D721Med (cell line): ENCODE data around the gene NSMF.
A peak's percentile ranks its signal among the peaks of the same experiment; 100 is the strongest.

Experiments used
- DNase-seq: peaks from one replicate; pipeline ENCODE4 v3.0.0; 2011; ENCODE audit warnings: low spot score; ENCODE audit not compliant: insufficient read length
- FAIRE-seq: peaks from 2 replicates; lab custom pipeline; 2011; peaks lifted over from hg19 to GRCh38; lab: Jason Lieb, UNC
- TF ChIP-seq, protein P1 (sequence below): IDR thresholded peaks from 2 replicates; pipeline ENCODE4 v1.5.1; 2012; ENCODE audit warnings: mild to moderate bottlenecking, control low read depth; ENCODE audit not compliant: insufficient read depth; ENCODE audit errors: missing control alignments

The NSMF gene

DNA sequence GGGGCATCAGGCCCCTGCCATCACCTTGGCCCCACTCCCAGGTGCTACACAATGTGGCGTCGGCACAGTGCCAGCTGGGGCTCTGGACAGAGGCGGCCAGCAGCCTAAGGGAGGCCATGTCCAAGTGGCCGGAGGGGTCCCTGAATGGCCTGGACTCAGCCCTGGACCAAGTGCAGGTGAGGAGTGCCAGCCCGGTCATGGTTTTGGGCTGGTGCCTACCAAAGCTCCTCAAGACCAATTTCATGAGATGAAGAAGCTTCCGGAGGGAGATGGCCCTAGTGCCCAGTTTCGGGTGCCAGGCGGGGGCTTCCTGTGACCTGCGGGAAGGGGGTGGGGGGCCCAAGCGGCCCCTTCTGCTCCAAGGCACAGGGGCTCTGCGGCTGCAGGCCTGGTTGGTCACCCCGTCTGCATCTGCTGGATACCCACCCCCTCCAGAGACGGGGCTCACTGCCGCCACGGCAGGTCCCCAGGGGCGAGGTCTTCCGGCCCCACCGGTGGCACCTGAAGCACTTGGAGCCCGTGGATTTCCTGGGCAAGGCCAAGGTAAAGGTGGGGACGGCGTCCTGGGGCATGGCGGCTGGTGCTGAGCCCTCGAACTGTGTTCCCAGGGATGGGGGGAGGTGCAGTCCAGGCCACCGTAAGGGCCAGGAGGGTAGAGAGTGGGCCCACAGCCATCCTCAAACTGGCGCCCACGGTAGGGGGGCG, 30.1 kb downstream of the NSMF start:
- TF ChIP-seq, protein P1, sequence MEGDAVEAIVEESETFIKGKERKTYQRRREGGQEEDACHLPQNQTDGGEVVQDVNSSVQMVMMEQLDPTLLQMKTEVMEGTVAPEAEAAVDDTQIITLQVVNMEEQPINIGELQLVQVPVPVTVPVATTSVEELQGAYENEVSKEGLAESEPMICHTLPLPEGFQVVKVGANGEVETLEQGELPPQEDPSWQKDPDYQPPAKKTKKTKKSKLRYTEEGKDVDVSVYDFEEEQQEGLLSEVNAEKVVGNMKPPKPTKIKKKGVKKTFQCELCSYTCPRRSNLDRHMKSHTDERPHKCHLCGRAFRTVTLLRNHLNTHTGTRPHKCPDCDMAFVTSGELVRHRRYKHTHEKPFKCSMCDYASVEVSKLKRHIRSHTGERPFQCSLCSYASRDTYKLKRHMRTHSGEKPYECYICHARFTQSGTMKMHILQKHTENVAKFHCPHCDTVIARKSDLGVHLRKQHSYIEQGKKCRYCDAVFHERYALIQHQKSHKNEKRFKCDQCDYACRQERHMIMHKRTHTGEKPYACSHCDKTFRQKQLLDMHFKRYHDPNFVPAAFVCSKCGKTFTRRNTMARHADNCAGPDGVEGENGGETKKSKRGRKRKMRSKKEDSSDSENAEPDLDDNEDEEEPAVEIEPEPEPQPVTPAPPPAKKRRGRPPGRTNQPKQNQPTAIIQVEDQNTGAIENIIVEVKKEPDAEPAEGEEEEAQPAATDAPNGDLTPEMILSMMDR, result no peak
- DNase-seq (no peak), FAIRE-seq (no peak)

DNA sequence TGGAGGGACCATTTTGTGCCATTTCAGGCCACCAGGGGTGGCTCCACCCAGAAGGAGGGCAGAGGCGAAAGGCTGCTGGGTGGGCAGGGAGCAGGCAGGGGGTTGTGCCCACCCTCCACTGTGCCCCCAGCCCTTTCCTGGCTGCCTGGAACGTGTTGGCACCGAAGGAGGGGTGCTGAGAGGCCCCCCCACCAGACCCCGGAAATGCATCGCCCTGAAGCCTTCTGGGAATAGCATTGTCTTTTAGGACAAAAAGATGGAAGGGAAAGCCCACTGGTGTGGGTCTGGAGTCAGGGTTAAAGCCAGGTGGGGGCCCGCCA, 30.9 kb downstream of the NSMF start:
- FAIRE-seq (no peak), DNase-seq (no peak)
- TF ChIP-seq, protein P1, result no peak

DNA sequence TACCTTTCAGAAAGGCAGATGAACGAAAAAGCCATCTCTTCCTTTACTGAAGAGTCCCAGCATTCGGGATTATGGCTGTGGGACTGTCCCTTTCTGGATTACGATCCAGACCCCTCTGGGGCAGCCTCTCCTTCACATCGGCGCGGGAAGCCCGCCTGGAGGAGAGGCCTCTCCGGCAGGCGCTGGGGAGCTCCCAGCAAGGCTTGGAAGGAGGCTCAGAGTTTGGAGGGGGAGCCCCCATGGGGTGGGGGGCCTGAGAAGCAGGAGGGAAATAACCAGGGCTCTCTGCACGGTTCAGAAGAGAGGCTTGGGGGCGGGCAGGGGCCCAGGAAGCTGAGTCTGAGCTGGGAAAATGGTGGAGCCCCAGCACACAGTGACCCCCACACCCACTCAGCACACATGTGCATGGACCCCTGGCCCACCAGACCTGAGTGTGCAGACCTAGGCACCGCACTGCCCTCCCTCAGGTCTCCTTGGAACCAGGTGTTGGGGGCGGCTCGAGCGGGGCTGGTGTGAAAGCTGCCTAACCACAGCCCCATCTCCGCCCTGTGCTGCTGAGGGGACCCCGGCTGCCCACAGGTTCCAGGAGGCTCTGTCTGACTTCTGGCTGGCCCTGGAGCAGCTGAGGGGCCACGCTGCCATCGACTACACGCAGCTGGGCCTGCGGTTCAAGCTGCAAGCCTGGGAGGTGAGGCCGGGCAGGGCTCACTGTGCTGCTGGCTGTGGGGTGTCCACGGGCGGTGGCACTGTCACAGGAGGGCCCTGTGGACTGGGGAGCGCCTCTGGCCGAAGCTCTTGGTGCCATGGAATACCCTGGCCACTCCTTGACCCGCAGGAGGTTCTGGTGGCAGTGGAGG, 31.5 kb downstream of the NSMF start:
- TF ChIP-seq, protein P1, result no peak
- DNase-seq, result no peak
- no peak for FAIRE-seq

DNA sequence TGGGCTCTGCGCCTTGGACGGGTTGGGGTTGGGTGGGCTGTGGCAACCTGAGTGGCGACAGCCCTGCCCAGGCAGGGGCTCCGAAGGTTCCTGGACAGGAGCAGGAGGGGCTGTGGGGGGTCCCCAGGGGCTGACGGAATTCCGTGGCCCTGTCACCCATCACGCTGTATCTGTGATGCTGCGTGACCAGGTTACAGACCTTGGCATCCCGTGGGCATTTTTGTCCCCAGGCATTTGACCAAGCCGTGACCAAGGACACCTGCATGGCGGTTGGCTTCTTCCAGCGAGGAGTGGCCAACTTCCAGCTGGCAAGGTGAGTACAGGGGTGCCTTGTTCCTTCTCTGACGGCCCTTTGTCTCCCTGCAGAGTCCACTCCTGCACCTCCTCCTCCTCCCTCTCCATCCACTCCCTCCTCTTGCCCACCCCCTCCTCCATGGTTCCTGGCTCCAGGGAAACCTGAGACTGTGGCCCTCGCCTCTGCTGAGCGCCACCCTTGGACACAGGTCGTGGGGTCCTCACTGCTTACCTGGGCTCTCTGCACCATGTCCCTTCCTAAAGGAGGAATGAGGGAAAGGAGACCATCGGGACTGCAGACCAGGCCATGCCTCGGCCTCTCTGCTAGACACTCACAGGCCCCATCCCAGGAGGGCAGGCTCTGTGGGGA, 33.0 kb downstream of the NSMF start:
- TF ChIP-seq, protein P1, result no peak
- FAIRE-seq, result no peak
- DNase-seq, result no peak

DNA sequence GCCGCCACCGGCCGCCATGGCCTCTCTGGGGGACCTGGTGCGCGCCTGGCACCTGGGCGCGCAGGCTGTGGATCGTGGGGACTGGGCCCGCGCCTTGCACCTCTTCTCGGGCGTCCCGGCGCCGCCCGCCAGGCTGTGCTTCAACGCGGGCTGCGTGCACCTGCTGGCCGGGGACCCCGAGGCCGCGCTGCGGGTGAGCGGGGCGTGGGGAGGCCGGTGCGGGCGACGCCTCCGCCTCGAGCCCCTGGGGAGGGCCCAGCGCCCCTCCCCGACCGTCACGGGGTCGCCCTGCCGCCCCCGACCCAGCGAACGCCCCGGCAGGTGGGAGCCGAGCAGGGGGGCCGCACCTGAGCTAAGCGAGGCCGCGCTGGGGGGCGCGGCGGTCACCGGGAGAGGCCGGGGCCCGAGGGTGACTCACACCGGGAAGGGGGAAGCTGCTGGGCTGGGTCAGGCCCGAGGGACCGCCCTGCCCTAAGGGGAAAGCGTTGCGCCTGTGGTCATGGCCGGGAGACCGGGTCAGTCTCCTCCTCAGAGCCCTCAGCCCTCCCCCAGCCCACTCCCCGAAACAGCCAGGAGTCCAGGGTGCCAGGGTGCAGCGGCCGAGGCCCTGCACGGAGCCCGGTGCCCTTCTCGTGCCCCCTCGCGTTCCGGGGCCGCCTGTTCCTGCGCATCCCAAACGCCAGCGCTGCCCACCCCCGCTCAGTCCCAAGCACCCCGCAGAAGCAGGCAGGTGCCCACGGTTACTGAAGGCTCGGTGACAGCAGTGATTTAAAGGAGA, 35.4 kb downstream of the NSMF start:
- DNase-seq, result no peak
- no peak for FAIRE-seq
- TF ChIP-seq, protein P1, result no peak

DNA sequence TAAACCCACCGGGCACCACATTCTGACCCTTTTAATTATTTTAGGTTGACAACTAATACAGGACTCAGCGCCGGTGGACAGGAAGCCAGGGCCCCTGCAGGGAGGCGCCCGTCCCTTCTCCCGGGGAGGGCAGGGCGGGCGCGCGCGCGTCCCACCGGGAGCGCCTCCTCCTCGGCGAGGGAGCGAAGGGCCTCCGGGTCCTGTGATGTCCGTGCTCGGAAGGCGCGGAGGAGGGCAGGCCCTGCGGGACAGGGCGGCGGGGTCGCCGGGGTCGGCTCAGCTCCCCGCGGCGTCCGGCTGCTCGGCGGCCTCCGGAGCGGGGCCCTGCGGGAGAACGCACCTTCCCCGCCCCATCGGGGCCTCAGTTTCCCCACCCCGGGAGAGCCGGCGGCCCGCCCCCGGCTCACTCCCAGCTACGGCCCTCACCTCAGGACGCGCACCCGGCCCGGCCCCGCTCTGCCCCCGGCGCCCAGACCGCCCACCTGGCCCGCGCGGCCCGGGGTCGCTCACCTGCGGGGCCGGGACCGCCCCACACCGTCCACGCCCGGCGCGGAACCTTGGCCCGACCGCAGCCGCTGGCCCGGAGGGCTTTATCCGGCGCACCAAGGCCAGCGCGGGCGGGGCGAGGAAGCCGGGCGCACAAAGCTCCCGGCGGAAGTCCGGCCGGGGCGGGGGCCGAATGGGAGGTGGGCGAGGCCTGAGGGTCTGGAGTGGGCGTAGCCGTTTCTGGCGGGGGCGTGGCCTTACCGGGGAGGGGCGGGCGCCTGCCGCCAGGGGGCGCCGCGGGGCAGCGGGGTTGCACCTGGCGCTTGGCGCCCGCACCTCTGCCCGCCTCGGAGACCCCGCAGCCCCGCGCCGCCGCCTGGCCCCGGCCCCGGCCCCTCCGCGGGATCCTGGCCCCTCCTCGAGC, 36.3 kb downstream of the NSMF start, which contains the start of the genes EXD3 and NOXA1:
TSS of gene EXD3 (minus strand) at position 559 of the 910 bp plus-strand sequence. CDS start 27,805 bp downstream, outside the sequence.
TSS of gene NOXA1 (plus strand) at position 790 of the 910 bp plus-strand sequence. CDS start 137 bp downstream, outside the sequence.
- TF ChIP-seq, protein P1, result peak; percentile 38
- no peak for FAIRE-seq
- peak; percentile 68 for DNase-seq
